Stimulated activated CD4-positive, alpha-beta T cell treated with anti-CD3 and anti-CD28 coated beads, Interleukin-4, amount 100 ng/mL, for 24 hours (primary cell): ENCODE data around the gene CERT1.
"Not testable (repeated sequence)": the region's sequence is repeated elsewhere in the genome, so short reads cannot be mapped to it uniquely, and the experiment has no call there.

Source experiments
- DNase-seq: peaks from one replicate; pipeline ENCODE4 v3.0.0-alpha.2; 2020

The CERT1 gene

DNA sequence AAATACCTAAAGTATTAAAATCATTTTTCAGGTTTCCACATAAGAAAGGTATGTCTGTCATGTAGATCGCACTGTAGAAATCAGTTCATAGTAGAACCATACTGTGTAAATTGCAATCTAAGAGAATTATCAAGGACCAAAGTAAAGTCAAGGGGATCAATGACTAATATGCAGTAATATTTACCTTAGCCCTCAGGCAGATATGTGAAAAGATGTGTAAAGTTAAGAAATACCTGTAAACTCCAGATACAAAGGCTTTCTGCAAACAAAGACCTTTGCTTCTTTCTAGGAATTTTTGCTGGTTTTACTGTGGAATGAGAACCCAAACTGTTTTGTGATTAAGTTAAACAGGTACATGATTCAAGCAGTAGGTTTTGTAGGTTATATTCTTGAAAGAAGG, 11.8 kb upstream of the CERT1 start:
- no peak for DNase-seq

DNA sequence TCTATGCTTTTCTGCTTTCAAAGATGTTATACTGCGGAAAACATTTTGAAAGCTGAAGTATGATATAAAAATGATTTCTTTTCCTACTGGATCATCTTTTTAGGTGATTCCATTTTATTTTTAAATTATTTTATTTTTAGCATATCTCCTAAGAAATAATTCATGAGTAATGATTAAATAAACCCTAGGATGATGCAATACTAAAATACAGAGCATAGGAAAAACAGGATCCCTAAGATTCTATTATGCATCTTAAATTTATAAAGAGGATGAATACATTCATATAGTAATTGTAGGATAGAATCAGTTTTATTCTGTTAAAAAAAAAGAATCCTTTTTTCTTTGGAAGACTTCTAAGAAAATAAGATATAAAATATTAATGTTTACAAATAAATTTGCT, 11.1 kb upstream of the CERT1 start:
- DNase-seq: no peak

DNA sequence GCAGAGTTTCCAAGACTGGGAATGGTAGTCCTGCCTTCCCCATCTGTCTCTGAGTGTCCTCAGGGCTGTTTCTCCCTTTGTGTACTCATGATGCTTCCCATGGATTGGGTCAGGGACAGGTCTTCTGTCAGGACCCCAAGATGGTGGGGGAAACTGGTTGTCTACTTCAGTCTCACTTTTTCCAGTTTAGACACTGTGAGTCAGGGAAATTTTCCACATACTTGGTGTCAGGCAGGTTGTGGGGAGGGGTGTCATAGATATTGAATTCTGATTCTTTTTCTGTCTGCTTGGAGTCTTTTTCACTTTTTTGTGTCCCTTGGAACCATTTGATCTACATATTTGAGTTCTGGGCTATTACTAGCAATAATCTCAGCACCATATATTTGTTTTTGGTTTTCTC, 10.6 kb upstream of the CERT1 start:
- DNase-seq: no peak

DNA sequence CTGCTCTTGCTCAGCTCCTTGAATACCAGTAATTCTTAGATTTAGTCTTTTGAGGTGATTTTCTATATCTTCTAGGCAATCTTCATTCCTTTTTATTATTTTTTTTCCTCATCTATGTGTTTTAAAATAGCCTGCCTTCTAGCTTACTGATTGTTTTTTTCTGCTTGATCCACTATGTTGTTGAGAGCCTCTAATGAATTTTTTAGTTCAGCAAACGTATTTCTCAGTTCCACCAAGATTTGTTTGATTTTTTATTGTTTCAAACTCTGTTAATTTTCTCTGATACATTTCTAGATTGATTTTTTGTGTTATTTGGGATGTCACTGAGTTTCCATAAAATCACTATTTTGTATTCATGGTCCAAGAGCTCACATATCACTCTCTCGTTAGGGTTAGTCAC, 9.8 kb upstream of the CERT1 start:
- DNase-seq: no peak

DNA sequence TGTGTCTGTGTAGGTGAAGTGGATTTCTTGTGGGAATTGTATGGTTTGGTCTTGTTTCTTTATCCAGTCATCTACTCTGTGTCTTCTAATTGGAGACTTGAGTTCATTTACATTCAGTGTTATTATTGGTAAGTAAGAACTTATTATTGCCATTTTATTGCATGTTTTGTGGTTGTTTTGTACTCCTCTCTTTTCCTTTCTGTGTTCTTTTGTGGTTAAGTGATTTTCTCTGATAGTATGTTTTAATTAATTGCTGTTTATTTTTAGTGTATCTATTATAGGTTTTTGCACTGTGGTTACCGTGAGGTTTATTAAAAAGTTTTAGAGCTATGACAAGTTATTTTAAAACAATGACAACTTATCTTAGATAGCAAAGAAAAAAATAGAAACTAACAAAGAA, 8.3 kb upstream of the CERT1 start:
- no peak for DNase-seq

DNA sequence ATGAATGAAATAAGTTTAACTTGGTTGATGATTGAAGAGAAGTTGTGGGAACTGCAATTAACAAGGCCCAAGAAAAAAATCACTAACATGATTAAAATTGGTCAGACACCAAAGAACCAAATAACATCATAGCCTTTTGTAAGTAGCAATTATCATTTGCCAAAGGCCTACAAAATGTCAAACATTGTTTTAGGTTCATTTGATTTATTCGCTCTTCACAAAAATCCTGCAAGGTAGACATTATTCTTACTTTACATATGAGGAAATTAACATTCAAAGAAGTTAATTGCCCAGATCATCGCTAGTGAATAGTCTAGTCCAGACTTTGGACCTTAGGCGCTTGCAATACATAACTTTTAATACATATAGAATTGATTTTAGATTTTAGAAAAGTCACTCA, 2.9 kb upstream of the CERT1 start:
- no peak for DNase-seq

DNA sequence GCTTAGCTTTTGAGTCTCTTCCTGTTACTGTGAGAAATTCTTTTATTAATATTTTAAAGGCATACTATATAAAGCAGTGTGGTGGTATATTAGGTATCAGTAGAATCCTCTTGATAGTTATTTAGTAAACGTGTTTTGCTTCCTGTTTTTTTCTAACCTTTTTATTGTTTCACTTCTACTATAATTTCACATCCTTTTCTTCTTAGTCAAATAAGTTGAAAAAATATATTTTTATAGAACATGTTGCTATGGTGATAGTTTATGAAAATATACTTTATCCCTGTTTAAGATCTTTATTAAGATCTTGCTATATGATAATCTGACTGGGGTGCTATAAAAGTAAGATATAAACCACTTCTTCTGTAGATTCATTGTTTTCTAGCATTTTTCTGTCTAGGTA, 2.4 kb upstream of the CERT1 start:
- no peak for DNase-seq

DNA sequence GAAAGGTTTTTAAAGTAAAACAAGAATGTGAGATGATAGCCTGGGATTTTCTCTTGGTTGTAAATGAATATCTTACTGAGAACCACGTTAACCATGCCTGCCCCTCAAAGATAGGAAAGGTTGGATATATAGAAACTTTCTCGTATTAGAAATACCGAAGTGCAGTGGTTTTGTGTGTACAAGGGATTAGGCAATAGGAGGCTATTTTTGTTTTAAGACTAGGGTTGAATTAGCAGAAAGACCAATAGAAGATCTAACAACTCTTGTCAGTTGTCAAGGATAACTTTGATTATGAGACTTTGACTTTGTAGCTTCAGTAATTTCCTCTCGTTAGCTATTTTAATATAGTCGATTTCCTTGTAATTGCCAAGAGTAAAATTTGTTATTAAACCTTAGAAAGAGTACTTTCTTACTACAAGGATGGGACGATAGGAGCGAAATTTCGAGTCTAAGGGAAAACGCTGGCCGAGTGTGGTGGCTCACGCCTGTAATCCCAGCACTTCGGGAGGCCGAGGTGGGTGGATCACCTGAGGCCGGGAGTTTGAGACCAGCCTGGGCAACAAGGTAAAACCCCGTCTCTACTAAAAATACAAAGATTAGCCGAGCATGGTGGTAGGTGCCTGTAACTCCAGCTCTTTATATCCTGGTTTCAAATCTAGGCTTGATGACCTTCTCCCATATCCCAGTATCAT, 1.1 kb upstream of the CERT1 start:
- DNase-seq: no peak

DNA sequence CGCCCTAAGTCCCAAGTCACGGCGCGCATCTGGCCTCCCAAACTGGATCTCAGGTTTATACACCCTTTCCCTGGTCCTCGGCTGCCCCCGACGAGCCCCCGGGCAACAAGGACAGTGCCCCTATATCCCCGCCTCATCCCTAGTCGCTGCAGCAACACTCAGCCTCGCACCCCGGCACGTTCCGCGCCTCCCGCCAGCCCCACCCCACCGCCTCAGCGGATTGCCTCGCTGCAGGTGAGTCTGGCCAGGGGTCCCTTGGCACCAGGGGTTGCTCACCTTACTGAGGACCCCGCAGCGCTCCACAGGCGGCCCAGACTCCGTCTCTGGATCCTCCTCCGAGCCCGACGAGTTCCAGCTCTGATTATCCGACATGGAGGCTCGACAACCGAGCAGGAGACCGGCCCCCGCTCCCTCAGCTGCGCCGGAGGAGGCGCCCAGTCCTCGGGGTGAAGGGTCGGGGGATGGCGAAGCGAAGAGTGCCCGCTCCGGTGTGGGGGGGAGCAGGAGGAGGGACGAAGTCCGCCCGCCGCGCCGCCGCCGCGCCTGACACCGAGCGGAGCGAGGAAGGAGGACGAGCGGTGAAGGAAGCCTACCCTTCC, 494 bp downstream of the CERT1 start:
- DNase-seq: peak; percentile 41

DNA sequence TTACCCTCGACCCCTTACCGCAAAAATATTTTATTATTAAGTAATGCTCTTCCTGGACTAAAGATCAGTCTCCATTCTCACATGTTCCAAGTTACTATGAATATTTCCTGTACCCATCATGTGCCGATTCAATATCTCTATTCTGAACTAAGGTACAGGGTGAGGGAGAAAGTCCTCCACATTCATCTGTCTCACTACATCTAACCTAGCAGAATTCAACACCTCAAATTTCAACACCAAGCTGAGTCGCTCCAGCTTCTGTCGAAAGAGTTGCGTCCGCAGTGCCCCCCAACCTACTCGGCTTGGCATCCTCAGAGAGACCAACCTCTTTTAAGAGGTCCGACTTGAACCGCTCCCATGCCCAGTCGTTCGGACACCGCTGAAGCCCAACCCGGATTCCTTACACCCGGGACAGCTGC, 1.0 kb downstream of the CERT1 start:
- DNase-seq: no peak

DNA sequence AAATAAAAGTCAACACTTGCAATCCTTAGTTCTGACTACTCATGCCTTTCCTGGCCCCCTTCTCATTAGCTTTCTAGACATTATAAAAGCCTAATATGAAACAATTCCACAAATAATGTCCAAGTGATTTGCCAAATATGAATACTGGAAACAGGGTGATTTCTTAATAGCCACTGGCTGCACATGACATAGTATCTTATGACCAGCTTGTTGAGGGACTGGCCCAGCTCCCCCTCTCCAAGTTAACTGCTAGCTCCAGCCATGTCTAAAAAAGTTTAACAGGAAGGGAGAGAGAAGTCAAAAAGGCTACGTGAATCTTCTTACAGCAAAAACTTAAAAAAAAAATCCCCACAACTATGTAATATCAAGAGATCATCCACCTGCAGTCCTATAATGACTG, 1.5 kb downstream of the CERT1 start:
- no peak for DNase-seq

DNA sequence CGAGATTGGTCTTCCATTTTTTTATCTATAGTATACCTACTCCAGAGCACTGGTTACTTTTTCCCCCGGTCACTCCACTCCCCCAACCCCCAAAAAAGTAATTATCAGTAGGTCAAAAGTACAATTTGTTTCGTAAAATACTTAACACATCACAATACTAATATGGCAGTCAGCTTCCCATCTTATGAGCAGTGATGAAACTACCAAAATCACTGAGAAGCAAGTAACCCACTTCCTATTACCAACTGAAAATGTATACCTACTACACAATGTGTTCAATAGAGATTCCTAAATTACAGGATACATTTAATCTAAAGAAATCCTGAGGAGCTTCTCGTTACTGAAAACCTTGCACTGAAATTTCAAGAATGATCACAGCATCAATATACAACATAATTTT, 1.9 kb downstream of the CERT1 start:
- no peak for DNase-seq

DNA sequence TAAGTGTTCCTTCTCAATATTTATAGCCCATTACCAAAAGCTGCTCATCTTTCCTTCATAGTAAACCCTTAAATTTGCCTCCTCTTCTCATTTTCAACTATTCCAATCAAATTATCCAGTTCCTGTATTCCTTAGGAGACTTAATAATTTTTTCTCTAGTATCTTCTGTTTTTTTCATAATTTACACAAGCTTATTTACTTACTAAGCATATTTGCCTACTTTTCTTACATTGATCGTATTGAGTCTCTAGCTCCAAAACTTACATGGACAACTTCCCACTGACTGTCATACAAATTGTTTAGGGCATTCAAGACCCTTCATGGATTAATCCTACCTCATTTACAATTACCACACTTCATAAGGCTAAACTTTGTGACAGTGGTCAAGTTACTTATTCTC, 3.6 kb downstream of the CERT1 start:
- DNase-seq: no peak

DNA sequence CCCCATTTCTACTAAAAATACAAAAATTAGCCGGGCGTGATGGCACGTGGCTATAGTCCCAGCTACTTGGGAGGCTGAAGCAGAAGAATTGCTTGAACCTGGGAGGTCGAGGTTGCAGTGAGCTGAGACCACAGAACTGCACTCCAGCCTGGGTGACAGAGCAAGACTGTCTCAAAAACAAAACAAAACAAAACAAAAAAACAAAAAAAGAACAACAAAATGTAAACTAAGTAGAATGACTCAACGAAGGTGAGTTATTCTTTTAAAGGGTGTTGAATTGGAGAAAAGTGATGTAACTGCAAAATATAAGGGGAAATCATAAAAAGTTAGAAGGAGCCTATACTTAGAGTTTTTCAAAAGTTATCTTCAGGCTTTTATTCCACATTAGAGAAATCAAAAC, 6.3 kb downstream of the CERT1 start:
- not testable (repeated sequence) for DNase-seq

DNA sequence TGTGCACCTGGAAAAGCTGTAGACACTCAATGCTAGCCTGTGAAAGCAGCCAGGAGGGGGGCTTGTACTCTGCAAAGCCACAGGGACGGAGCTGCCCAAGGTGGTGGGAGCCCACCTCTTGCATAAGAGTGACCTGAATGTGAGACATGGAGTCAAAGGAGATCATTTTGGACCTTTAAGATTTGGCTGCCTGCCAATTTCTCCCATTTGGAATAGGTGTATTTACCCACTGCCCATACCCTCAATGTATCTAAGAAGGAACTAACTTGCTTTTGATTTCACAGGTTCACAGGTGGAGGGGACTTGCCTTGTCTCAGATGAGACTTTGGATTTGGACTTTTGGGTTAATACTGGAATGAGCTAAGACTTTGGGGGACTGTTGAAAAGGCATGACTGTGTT, 12.6 kb downstream of the CERT1 start:
- not testable (repeated sequence) for DNase-seq

DNA sequence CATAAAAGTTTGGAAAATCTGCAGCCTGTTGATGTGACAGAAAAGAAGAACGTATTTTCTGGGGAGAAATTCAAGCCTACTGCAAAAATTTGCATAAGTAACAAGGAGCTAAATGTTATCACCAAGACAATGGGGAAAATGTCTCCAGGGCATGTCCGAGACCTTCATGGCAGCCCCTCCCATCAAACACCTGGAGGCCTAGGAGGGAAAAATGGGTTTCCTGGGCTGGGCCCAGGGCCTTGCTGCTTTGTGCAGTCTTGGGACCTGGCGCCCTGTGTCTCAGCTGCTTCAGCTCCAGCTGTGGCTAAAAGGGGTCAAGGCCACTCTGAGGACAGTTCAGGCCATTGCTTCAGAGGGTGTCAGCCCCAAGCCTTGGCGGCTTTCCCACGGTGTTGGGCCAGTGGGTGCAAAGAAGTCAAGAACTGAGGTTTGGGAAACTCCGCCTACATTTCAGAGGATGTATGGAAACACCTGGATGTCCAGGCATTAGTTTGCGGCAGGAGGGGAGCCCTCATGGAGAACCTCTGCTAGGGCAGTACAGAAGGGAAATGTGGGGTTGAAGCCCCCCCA, 13.1 kb downstream of the CERT1 start:
- no peak for DNase-seq

DNA sequence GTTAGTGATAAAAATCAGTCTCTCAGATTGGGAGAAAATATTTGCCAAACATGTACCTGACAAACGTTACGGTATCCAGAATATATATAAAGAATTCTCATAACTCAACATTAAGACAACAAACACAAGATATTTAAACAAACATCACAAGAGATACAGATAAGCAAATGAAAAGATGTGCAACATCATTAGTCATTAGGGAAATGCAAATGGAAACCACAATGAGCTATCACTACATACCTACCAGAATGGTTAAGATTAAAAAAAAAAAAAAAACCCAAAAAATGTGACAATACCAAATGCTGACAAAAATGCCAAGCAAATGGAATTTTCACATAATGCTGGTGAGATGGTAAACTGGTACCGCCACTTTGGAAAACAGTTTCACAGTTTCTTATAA, 15.4 kb downstream of the CERT1 start:
- no peak for DNase-seq

DNA sequence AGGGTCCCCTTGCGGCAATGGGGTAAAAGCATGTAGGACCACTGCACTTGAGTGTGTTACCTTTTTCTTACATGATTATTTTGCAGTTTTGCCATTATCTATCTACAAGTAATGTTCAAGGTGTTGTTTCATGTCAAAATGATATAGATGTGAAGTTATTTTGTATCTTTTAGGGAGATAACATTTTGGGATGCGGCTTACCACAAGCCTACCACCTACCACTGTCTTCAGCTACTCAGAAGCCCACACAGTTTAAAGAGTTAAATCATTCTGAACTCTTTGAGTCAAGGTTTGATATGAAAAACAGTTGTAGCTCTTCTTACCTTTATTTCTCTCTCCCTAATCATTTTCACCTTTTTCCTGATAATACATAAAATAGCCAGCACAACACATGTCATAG, 19.8 kb downstream of the CERT1 start:
- no peak for DNase-seq

DNA sequence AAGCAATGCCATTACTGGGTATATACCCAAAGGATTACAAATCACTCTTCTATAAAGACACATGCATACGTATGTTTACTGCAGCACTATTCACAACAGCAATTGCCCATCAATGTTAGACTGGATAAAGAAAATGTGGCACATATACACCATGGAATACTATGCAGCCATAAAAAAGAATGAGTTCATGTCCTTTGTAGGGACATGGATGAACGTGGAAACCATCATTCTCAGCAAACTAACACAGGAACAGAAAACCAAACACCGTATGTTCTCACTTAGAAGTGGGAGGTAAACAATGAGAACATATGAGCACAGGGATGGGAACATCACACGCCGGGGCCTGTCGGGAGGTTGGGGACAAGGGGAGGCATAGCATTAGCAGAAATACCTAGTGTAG, 21.6 kb downstream of the CERT1 start:
- DNase-seq: not testable (repeated sequence)

DNA sequence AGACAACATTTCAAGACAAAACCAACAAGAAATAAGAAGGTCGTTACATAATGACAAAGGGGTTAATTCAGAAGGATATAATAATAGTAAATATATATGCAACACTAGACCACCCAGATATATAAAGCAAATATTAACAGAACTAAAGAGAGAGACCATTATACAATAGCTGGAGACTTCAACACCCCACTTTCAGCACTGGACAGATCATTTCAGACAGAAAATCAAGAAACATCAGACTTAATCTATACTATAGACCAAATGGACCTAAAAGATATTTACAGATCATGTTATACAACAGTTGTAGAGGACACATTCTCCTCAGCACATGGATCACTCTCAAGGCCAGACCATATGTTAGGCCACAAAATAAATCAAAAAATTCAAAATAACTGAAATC, 26.8 kb downstream of the CERT1 start:
- DNase-seq: no peak

DNA sequence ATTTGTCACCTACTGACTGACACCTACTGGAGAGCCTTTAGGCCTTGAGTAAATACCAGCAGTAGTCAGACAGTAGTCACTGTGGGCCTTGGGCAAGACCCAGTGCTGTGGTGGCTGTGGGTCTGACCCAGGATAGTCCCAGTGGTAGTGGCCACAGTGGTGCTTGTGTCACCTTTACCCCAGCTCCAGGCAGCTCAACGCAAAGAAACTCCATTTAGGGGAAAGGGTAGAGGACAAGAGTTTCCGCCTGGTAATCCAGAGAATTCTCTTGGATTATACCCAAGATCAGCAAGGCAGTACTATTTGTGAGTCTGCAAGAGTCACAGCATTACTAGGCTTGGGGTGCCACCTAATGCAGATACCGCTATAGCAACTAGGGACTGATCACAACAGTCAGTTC, 28.9 kb downstream of the CERT1 start:
- no peak for DNase-seq

DNA sequence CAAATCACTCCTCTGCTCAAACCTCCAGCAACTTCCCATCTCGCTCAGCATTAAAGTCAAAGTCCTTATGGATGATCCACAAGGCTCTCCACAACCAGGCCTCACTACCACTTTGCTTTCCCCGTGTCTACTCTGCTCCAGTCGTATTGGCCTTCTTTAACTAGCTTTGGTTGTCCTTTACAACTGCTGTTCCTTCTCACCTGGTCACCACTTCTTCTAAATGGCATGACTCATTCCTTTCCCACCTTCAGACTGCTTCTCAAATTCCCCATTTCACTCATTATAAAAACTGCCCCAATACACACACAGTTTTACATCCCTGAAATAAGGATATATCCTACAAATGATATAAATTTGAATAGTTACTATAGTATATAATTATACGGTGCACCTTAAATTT, 30.4 kb downstream of the CERT1 start:
- no peak for DNase-seq

DNA sequence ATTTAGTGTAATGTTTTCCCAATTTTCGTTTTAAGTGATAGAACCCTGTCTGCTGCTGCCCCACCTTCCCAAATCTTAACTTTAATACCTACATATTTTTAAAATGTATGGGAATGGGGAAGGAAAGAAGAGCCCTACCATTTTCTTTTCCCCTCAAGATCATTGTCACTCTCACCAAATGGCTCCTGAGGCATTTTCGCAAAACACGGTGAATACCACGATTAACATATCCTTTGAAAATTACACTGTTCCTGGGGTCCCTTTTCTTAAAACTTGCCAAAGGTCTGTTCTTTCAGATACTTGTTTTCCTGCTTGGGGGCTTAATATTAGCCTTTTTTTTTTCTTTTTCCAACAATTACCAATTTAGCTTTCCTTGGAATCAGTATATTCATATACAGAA, 36.1 kb downstream of the CERT1 start:
- DNase-seq: no peak

DNA sequence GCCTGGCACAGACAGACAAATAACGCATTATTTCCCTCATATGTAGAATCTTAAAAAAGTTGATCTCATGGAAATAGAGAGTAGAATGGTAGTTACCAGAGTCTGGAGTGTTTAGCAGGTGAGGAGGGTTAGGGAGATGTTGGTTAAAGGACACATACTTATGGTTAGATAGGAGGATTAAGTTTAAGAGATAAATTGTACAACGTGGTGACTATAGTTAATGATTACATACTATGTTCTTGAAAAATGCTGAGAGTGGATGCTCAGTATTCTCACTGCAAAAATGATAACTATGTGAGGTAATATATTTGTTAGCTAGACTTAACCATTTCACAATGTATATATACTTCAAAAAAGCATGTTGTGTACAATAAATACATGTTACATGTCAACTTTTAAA, 38.0 kb downstream of the CERT1 start:
- no peak for DNase-seq

DNA sequence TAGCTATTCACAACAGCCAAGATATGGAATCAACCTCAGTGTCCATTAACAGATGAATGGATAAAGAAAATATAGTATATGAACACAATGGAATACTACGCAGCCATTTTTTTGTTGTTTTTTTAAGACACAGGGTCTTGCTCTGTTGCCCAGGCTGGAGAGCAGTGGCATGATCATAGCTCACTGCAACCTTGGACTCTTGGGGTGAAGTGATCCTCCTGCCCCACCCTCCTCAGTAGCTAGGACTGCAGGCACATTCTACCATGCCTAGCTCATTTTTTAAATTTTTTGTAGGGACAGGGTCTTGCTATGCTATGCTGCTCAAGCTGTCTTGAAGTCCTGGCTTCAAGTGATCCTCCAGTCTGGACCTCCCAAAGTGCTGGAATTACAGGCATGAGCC, 38.5 kb downstream of the CERT1 start:
- DNase-seq: no peak
